NCI-H2029 treated with DMSO at 0.1 percent for 48 hours (cell line): ENCODE results near the gene OR1J1.

ENCODE experiments used
- DNase-seq: peaks from one replicate; lab custom pipeline; 2025; lab: John Stamatoyannopoulos, UW

OR1J1 gene

GRCh38 chr9:122477826-122478225 lies at the start of gene OR1J1:
OR1J1 (minus strand) TSS chr9:122477926; CDS start chr9:122477926, 0 bp downstream.
- DNase-seq = no peak

DNA sequence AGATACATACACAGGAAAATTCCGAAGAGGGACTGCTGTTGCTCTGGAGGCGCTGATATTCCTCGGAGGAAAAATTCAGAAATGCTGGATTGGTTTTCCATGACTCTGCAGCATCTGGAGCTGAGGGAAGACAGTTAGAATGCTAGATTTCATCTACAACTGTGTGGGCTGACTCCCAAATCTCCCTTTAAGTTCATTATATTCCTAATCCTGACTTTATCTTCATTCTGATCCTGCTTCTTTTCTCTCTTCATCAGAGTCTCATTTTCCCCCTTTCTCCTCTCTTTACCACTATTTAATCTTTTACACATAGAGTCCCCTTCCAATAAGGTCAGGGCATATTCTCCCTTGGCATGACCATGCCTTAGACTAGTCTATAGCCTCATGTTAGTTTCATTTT lies 49.5 kb upstream of the OR1J1 start, which contains the start of gene OR1N1:
TSS of gene OR1N1 (minus strand) at position 101 of the 400 bp plus-strand sequence. CDS start at position 101, 0 bp downstream.
- DNase-seq = no peak

- DNase-seq = no peak
Measured at GRCh38 chr9:122526602-122527001, 48.9 kb upstream of the OR1J1 start.

- DNase-seq = no peak
Measured at GRCh38 chr9:122519376-122519775, 41.6 kb upstream of the OR1J1 start.

DNA sequence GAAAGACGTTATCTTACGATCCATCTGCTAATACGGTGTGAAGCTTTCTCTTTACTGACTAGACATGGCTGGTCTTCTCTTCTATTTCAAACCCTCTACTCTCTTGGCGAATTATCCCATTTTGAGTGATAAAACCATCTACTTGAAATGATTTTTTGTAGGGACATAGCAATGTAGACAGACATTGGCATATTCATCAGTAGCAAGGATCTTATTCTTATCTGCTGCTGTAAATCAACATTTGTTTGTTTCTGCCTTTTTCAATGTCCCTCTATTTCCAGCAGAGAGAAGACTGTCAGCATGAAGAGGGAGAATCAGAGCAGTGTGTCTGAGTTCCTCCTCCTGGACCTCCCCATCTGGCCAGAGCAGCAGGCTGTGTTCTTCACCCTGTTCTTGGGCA lies 41.1 kb upstream of the OR1J1 start, which contains the start of gene OR1J4:
TSS of gene OR1J4 (plus strand) at position 301 of the 400 bp plus-strand sequence. CDS start at position 301, 0 bp downstream.
- DNase-seq = no peak

DNA sequence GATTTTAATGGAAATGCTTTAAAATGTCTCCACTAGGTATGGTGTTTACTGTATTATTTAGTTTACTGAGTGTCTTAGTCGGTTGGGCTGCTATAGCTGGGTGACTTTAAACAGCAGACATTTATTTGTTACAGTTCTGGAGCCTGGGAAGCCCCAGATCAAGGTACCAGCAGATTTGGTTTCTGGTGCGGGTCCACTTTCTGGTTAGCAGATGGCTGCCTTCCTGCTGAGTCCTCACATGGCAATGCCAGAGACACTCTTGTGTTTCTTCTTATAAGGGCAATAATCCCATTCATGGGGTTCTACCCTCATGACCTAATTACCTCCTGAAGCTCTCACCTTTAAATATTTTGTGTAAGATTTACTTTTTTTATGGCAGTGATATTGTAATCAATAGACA lies 40.5 kb upstream of the OR1J1 start:
- no peak for DNase-seq

GRCh38 chr9:122510502-122510901 lies 32.8 kb upstream of the OR1J1 start, which contains the start of gene OR1J2:
OR1J2 (plus strand) TSS chr9:122510802; CDS start chr9:122510802, 0 bp downstream.
- DNase-seq = no peak

GRCh38 chr9:122506964-122507363 lies 29.2 kb upstream of the OR1J1 start:
- DNase-seq = no peak

GRCh38 chr9:122498883-122499288 lies 21.2 kb upstream of the OR1J1 start:
- DNase-seq = peak; percentile 21

DNA sequence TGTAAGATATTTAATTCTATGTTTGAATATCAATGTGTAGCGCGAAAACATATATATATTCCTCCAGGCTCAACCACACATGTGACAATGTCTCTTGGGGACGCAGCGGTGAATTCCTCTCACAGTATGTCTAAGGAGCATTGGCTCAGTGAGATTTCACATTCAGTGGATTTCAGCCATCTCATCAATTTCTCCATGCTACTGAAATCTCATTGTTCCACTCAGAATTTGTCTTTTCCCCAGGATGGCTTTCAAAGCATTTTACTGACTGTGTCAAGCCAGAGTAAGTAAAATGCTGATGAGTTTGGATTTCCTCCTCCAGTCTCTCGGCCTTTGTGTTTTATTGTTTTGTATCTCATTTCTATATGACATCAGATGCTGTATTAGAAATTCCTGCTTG lies 1.3 kb upstream of the OR1J1 start:
- DNase-seq = no peak

DNA sequence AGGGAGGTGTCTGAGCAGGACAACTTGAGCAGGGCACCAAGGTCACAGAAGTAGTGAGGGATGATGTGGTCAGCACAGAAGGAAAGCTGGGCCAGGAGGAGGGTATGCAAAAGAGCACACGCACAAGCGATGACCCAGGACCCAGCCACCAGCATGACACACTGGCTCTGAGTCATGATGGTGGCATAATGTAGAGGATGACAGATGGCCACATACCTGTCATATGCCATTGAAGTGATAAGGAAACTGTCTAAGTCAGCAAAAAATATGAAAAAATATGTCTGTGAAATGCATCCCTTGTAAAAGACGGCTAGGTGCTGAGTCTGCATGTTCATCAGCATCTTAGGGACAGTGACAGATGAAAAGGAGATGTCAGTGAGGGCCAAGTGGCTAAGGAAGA lies 380 bp downstream of the OR1J1 start:
- no peak for DNase-seq

GRCh38 chr9:122475717-122476116 lies 2.0 kb downstream of the OR1J1 start:
- DNase-seq = no peak

DNA sequence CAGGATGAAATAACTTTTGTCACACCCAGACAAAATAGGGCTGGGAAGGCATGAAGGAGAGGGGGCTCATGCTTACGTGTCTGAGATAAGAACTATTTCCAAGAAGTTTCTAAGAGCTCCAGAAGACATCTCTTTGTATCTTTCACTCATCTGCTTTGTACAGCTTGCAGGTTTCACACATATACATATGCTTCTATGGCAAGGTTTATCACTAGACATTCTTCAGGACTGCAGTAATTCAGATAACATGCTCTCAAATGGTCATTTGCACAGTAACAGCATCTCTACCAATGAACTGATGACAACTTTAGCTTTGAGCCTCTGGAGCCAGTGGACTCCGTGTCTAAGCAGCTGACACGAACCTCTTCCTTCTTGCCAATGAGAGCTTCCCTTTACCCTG lies 3.2 kb downstream of the OR1J1 start:
- no peak for DNase-seq

GRCh38 chr9:122468735-122469134 lies 9.0 kb downstream of the OR1J1 start:
- no peak for DNase-seq

- DNase-seq = no peak
Measured at GRCh38 chr9:122466456-122466855, 11.3 kb downstream of the OR1J1 start.

- DNase-seq = peak; percentile 89
Measured at GRCh38 chr9:122464633-122465567, 12.8 kb downstream of the OR1J1 start.

GRCh38 chr9:122463828-122464632 lies 13.7 kb downstream of the OR1J1 start:
- DNase-seq = peak; percentile 70

DNA sequence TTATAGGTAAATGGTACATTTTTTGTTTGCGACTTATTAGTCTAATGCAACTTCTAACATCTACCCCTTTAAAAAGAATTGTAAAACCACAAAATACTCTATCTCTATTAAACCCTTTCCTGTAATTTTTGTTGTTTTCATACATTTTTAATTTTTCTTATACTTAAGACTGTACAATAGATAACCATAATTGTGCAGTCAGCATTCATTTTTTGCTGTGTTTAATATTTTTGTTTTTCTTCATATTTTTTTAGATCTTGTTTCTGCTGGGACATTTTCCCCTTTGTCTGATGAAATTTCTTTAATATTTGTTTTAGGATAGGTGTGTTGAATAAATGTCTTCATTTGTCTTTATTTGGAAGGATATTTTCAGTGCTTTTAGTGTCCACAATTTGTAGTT lies 19.9 kb downstream of the OR1J1 start:
- DNase-seq = no peak

DNA sequence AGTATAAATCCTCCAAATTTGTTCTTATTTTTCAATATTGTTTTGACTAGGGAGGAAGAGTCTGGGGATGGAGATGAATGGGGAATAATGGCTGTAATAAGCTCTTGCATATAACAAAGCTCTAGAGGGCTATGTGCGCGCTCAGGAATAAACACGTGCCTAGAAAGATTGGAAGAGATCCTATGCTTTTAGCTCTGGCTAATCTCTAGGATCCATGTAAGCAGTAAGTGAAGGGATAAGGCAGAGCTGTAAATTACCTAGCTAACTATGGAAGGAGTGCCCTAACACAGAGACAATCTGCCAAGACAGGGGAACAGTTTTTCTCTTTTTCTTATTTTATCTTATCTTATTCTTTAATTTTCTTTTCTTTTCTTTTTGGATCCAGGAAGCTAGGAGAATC lies 21.6 kb downstream of the OR1J1 start:
- no peak for DNase-seq

DNA sequence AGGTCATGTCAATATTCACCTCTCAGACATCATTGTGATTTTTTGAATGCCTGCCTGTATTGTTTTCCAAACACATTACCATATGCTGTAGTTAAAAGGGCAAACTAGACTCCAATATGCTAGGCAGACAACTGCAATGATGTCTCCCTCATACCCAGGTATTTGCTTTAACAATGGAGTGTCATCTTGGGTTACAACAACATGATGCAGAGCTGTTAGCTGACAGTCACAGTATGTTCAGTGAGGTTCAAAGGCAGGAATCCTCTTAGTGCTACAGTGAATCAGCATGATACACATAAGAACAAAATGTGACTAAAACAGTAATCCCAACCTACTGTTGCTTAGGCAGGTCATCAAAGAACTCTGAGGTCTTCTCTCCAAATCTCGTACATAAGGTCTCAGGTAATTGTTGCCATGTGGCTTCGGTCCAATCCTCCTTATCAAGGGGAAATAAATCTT lies 24.0 kb downstream of the OR1J1 start:
- no peak for DNase-seq

- no peak for DNase-seq
Measured at GRCh38 chr9:122446819-122447484, 30.8 kb downstream of the OR1J1 start.
